GM21423 (cell line): ENCODE data around the gene PNCK.

ENCODE experiments used
- ATAC-seq: cut with Tn5 transposase; IDR thresholded peaks from one replicate; pipeline ENCODE4 v1.9.1; 2021; ENCODE audit warnings: mild to moderate bottlenecking, moderate library complexity; ENCODE audit not compliant: unreplicated experiment

The PNCK gene

GRCh38 chrX:153642655-153643430 is 30.8 kb downstream of the PNCK start:
- no peak for ATAC-seq

- ATAC-seq: no peak
Measured at GRCh38 chrX:153642051-153642654, 31.5 kb downstream of the PNCK start.

- ATAC-seq: no peak
Measured at GRCh38 chrX:153641627-153642026, 32.0 kb downstream of the PNCK start.

- ATAC-seq: no peak
Measured at GRCh38 chrX:153640736-153641575, 32.7 kb downstream of the PNCK start.

GRCh38 chrX:153640045-153640686 is 33.4 kb downstream of the PNCK start:
- ATAC-seq: no peak

GRCh38 chrX:153639177-153640044 is 34.2 kb downstream of the PNCK start:
- no peak for ATAC-seq

GRCh38 chrX:153638436-153639176 is 35.0 kb downstream of the PNCK start:
- ATAC-seq: no peak

GRCh38 chrX:153638041-153638371 is 35.6 kb downstream of the PNCK start:
- no peak for ATAC-seq

- no peak for ATAC-seq
Measured at GRCh38 chrX:153637121-153638040, 36.2 kb downstream of the PNCK start.

GRCh38 chrX:153636716-153637115 is 36.9 kb downstream of the PNCK start:
- no peak for ATAC-seq

GRCh38 chrX:153635788-153636668 is 37.6 kb downstream of the PNCK start:
- ATAC-seq: no peak

- ATAC-seq: no peak
Measured at GRCh38 chrX:153635388-153635787, 38.2 kb downstream of the PNCK start.

- no peak for ATAC-seq
Measured at GRCh38 chrX:153634832-153635231, 38.8 kb downstream of the PNCK start.

GRCh38 chrX:153634236-153634635 is 39.4 kb downstream of the PNCK start:
- no peak for ATAC-seq

GRCh38 chrX:153633607-153634180 is 39.9 kb downstream of the PNCK start:
- ATAC-seq: no peak

- ATAC-seq: no peak
Measured at GRCh38 chrX:153633048-153633447, 40.6 kb downstream of the PNCK start.

GRCh38 chrX:153632595-153632946 is 41.0 kb downstream of the PNCK start:
- no peak for ATAC-seq
